Mesenchymal stem cell (in vitro differentiated cells and primary cell): ENCODE measurements around the gene SMPD3.
A peak's percentile ranks its signal among the peaks of the same experiment; 100 is the strongest.

Experiments
- DNase-seq: peaks from one replicate; pipeline ENCODE4 v3.0.0-alpha.2; 2013
- H2AFZ ChIP-seq: one replicate; pipeline ENCODE4 v1.6.1; 2013; ENCODE audit warnings: low read depth, mild to moderate bottlenecking, control low read depth, inconsistent platforms, low read length, moderate library complexity
- H2AK5ac ChIP-seq: 2 replicates; pipeline ENCODE4 v1.6.1; 2013; ENCODE audit warnings: low read length, moderate library complexity, mild to moderate bottlenecking, inconsistent platforms; ENCODE audit not compliant: severe bottlenecking
- H2BK120ac ChIP-seq: one replicate; pipeline ENCODE4 v1.6.1; 2013; ENCODE audit warnings: low read depth, mild to moderate bottlenecking, inconsistent platforms, low read length, moderate library complexity
- H2BK12ac ChIP-seq, 2 experiments: one replicate each; pipeline ENCODE4 v1.6.1; 2013; ENCODE audit warnings: inconsistent platforms in 2 of 2, low read length in 2 of 2, mild to moderate bottlenecking in 2 of 2, moderate library complexity in 2 of 2, control low read depth in 1 of 2
- H2BK15ac ChIP-seq: one replicate; pipeline ENCODE4 v1.6.1; 2013; ENCODE audit warnings: mild to moderate bottlenecking, low read depth, inconsistent platforms; ENCODE audit not compliant: poor library complexity, severe bottlenecking
- H2BK5ac ChIP-seq: 2 replicates; pipeline ENCODE4 v1.6.1; 2013; ENCODE audit warnings: low read depth, mild to moderate bottlenecking, low read length, control low read depth, inconsistent platforms; ENCODE audit not compliant: poor library complexity, severe bottlenecking
- H3K14ac ChIP-seq, 2 experiments: one replicate each; pipeline ENCODE4 v1.6.1; 2013; ENCODE audit warnings: inconsistent platforms in 2 of 2, low read length in 2 of 2, control low read depth in 1 of 2, mild to moderate bottlenecking in 1 of 2, moderate library complexity in 1 of 2
- H3K18ac ChIP-seq, 2 experiments: one replicate each; pipeline ENCODE4 v1.6.1; 2013; ENCODE audit warnings: inconsistent platforms in 2 of 2, low read length in 2 of 2, control low read depth in 1 of 2, low read depth in 1 of 2, mild to moderate bottlenecking in 1 of 2
- H3K23ac ChIP-seq, 2 experiments: one replicate each; pipeline ENCODE4 v1.6.1; 2013; ENCODE audit warnings: inconsistent platforms in 2 of 2, low read length in 2 of 2, mild to moderate bottlenecking in 2 of 2, moderate library complexity in 2 of 2, control low read depth in 1 of 2
- H3K27ac ChIP-seq: 2 replicates; pipeline ENCODE4 v1.5.1; 2013; ENCODE audit warnings: mild to moderate bottlenecking, moderate library complexity, low read length, control low read depth, inconsistent platforms; ENCODE audit not compliant: poor library complexity, severe bottlenecking
- H3K27me3 ChIP-seq, 2 experiments: 2 replicates each; pipeline versions ENCODE4 v1.6.1 to v1.7.0; 2013; ENCODE audit warnings: low read length in 2 of 2, mild to moderate bottlenecking in 2 of 2, moderate library complexity in 2 of 2, control low read depth in 1 of 2, inconsistent platforms in 1 of 2; ENCODE audit not compliant: control insufficient read depth in 1 of 2, insufficient read depth in 1 of 2
- H3K36me3 ChIP-seq, 2 experiments: 2 replicates each; pipeline versions ENCODE4 v1.6.1 to v1.7.0; 2013; ENCODE audit warnings: low read length in 2 of 2, control low read depth in 1 of 2, inconsistent platforms in 1 of 2, low read depth in 1 of 2, mild to moderate bottlenecking in 1 of 2; ENCODE audit not compliant: insufficient read depth in 2 of 2, control insufficient read depth in 1 of 2
- H3K4ac ChIP-seq, 2 experiments: one replicate each; pipeline ENCODE4 v1.6.1; 2013; ENCODE audit warnings: inconsistent platforms in 2 of 2, low read length in 2 of 2, mild to moderate bottlenecking in 2 of 2, moderate library complexity in 2 of 2, control low read depth in 1 of 2, low read depth in 1 of 2
- H3K4me1 ChIP-seq: 2 replicates; pipeline ENCODE4 v1.6.1; 2013; ENCODE audit warnings: low read depth, low read length, control low read depth; ENCODE audit not compliant: control insufficient read depth, insufficient read depth
- H3K4me2 ChIP-seq: 2 replicates; pipeline ENCODE4 v1.6.1; 2013; ENCODE audit warnings: low read length, mild to moderate bottlenecking, inconsistent platforms; ENCODE audit not compliant: poor library complexity, severe bottlenecking
- H3K4me3 ChIP-seq, 2 experiments: 2 replicates each; pipeline versions ENCODE4 v1.5.1 to v1.7.0; 2013; ENCODE audit warnings: low read length in 2 of 2, mild to moderate bottlenecking in 2 of 2, control low read depth in 1 of 2, low read depth in 1 of 2; ENCODE audit not compliant: insufficient read depth in 1 of 2
- H3K79me1 ChIP-seq: replicated peaks from 2 replicates; pipeline ENCODE4 v1.6.1; 2013; ENCODE audit warnings: mild to moderate bottlenecking, control low read depth, low read length, inconsistent platforms; ENCODE audit not compliant: poor library complexity, severe bottlenecking
- H3K9ac ChIP-seq: 2 replicates; pipeline ENCODE4 v1.7.0; 2013; ENCODE audit warnings: mild to moderate bottlenecking, low read length, moderate library complexity
- H3K9me3 ChIP-seq: 2 replicates; pipeline ENCODE4 v1.7.0; 2013; ENCODE audit warnings: mild to moderate bottlenecking, low read length; ENCODE audit not compliant: control insufficient read depth
- H4K8ac ChIP-seq: one replicate; pipeline ENCODE4 v1.6.1; 2013; ENCODE audit warnings: inconsistent platforms, mild to moderate bottlenecking, low read length, moderate library complexity
- H4K91ac ChIP-seq: one replicate; pipeline ENCODE4 v1.6.1; 2013; ENCODE audit warnings: mild to moderate bottlenecking, low read length, inconsistent platforms
- WGBS: methylation state at CpG from one replicate; pipeline ENCODE4 v1.1.7; 2013; ENCODE audit warnings: mixed read lengths; 5-methylcytosine and 5-hydroxymethylcytosine counted together

Gene SMPD3

DNA sequence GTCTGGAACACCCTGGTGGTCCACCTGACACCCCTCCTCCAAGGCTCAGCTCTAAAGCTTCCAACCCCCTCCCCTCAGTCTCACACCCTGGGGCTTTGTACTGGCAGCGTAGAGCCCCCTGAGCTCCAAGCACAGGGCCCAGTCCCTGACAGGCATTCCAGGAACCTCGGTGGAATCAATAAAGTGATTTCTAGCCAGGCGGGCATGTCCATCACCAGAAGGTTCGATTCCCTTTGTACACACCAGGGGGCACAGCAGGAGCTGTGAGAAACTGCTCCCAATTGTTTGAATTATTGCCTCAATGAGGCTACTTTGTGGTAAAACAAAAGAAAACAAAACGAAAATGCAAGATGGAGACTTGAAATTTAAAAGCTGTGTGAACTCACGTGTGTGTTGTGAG is 51.8 kb downstream of the SMPD3 start:
- Histone ChIP-seq H3K23ac (no peak overlapping the region), H3K79me1 (no peaks in the 10 kb centered on the region), H3K36me3 (no peaks in the 10 kb centered on the region), H4K91ac (no peak overlapping the region), H4K8ac (no peak overlapping the region), H2BK120ac (no peak overlapping the region), H3K4me3 (no peak overlapping the region), H2BK15ac (no peak overlapping the region), H3K4ac (no peak overlapping the region), H2BK12ac (no peak overlapping the region), H2BK5ac (no peak overlapping the region), H3K9me3 (no peaks in the 10 kb centered on the region), H3K4me1 (peaks cover 4% of the 10 kb centered on the region), H3K27ac (no peak overlapping the region), H2AK5ac (no peak overlapping the region), H3K9ac (no peak overlapping the region), H3K14ac (no peak overlapping the region), H3K18ac (no peak overlapping the region), H3K27me3 (peaks cover 12 to 32% of the 10 kb centered on the region in 2 experiments), H3K4me2 (no peak overlapping the region), H2AFZ (no peak overlapping the region)
- DNase-seq, result peak; percentile 30
- WGBS, result 61% methylated on average over 4 of the region's 6 CpGs

GRCh38 chr16:68395815-68396214 is 52.5 kb downstream of the SMPD3 start:
- H4K8ac ChIP-seq, result no peak overlapping the region
- H2BK5ac ChIP-seq, result no peak overlapping the region
- no peak overlapping the region for H3K4ac ChIP-seq
- peaks cover 12 to 36% of the 10 kb centered on the region in 2 experiments for H3K27me3 ChIP-seq
- no peaks in the 10 kb centered on the region for H3K79me1 ChIP-seq
- WGBS, result 76% methylated on average over 4 of the region's 4 CpGs
- H3K18ac ChIP-seq, result no peak overlapping the region
- H3K4me3 ChIP-seq, result no peak overlapping the region
- no peaks in the 10 kb centered on the region for H3K9me3 ChIP-seq
- H2AFZ ChIP-seq, result no peak overlapping the region
- no peak overlapping the region for H2BK12ac ChIP-seq
- no peak overlapping the region for H4K91ac ChIP-seq
- H3K23ac ChIP-seq, result no peak overlapping the region
- H2BK15ac ChIP-seq, result no peak overlapping the region
- no peak overlapping the region for H2BK120ac ChIP-seq
- H3K36me3 ChIP-seq, result no peaks in the 10 kb centered on the region
- H3K9ac ChIP-seq, result no peak overlapping the region
- DNase-seq, result no peak
- H3K14ac ChIP-seq, result no peak overlapping the region
- H3K27ac ChIP-seq, result no peak overlapping the region
- H3K4me2 ChIP-seq, result no peak overlapping the region
- peaks cover 4% of the 10 kb centered on the region for H3K4me1 ChIP-seq
- H2AK5ac ChIP-seq, result no peak overlapping the region

- Histone ChIP-seq H3K79me1 (no peaks in the 10 kb centered on the region), H3K36me3 (no peaks in the 10 kb centered on the region), H3K4ac (no peak overlapping the region), H3K9me3 (no peaks in the 10 kb centered on the region), H3K4me2 (no peak overlapping the region), H4K91ac (no peak overlapping the region), H3K9ac (no peak overlapping the region), H3K14ac (no peak overlapping the region), H2BK15ac (no peak overlapping the region), H3K4me1 (peaks cover 4% of the 10 kb centered on the region), H2AK5ac (no peak overlapping the region), H3K4me3 (no peak overlapping the region), H2BK120ac (no peak overlapping the region), H2BK12ac (no peak overlapping the region), H3K23ac (no peak overlapping the region), H4K8ac (no peak overlapping the region), H3K27me3 (peaks cover 12 to 42% of the 10 kb centered on the region in 2 experiments), H3K27ac (no peak overlapping the region), H3K18ac (no peak overlapping the region), H2BK5ac (no peak overlapping the region), H2AFZ (no peak overlapping the region)
- DNase-seq, result no peak
- WGBS, result 72% methylated on average over 7 of the region's 8 CpGs
These were observed 53.0 kb downstream of the SMPD3 start for GRCh38 chr16:68395167-68395786.

DNA sequence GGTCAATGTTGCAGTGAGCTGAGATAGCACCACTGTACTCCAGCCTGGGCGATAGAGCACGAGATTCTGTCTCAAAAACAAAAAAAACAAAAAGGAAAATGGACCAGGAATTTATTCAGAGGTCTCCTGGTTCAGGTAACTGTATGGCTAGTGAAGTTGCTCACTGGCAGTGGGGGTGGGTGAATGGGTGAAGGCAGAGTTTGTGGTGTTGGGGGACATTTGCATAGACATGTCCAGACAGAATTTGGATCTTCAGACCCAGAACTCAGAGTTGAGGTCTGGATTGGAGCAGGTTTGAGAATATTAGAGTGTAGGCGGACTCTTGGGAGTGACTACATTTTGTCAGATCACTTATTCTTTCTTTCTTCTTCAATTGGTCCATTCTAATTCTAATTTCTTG is 55.0 kb downstream of the SMPD3 start:
- no peak overlapping the region for H3K4me2 ChIP-seq
- H3K9me3 ChIP-seq, result no peaks in the 10 kb centered on the region
- no peak overlapping the region for H3K18ac ChIP-seq
- no peak overlapping the region for H3K4ac ChIP-seq
- no peak overlapping the region for H3K23ac ChIP-seq
- H2BK12ac ChIP-seq, result no peak overlapping the region
- no peak overlapping the region for H2BK120ac ChIP-seq
- H3K27ac ChIP-seq, result no peak overlapping the region
- 63% methylated on average over 2 of the region's 3 CpGs for WGBS
- H4K8ac ChIP-seq, result no peak overlapping the region
- H3K27me3 ChIP-seq, result peaks cover 12 to 37% of the 10 kb centered on the region in 2 experiments
- H2AK5ac ChIP-seq, result no peak overlapping the region
- H3K4me3 ChIP-seq, result no peak overlapping the region
- no peak overlapping the region for H3K9ac ChIP-seq
- no peak overlapping the region for H2AFZ ChIP-seq
- H3K4me1 ChIP-seq, result peaks cover 2% of the 10 kb centered on the region
- no peak overlapping the region for H3K14ac ChIP-seq
- no peak overlapping the region for H2BK5ac ChIP-seq
- no peak for DNase-seq
- no peak overlapping the region for H2BK15ac ChIP-seq
- no peaks in the 10 kb centered on the region for H3K36me3 ChIP-seq
- no peak overlapping the region for H4K91ac ChIP-seq
- H3K79me1 ChIP-seq, result no peaks in the 10 kb centered on the region
